HG02884 (cell line): Measurements from ENCODE around the gene FAM72C.
"Not testable (repeated sequence)": the region's sequence is repeated elsewhere in the genome, so short reads cannot be mapped to it uniquely, and the experiment has no call there.

Source experiments
- ATAC-seq: cut with Tn5 transposase; IDR thresholded peaks from one replicate; pipeline ENCODE4 v1.9.1; 2021; ENCODE audit warnings: mild to moderate bottlenecking, moderate library complexity; ENCODE audit not compliant: unreplicated experiment

FAM72C gene

GRCh38 chr1:143918552-143918951 lies 53.2 kb downstream of the FAM72C start:
- ATAC-seq: not testable (repeated sequence)

GRCh38 chr1:143913705-143914104 lies 58.1 kb downstream of the FAM72C start:
- ATAC-seq: not testable (repeated sequence)
